Heart left ventricle (tissue), 13 donors: ENCODE results near the gene SYNM.

ENCODE experiments used
- CTCF ChIP-seq, 12 donors: fragments of 200-600 bp; sonication (generic) in 4 of 12; IDR thresholded peaks; one replicate each; pipeline versions ENCODE4 v1.5.0 to v1.8.0; 2018 to 2022; ENCODE audit warnings: antibody characterized with exemption in 12 of 12, mild to moderate bottlenecking in 5 of 12
- POLR2A ChIP-seq, 2 donors: fragments of 450-650 bp; IDR thresholded peaks; one replicate each; pipeline ENCODE4 v1.6.1; 2017; ENCODE audit warnings: antibody characterized with exemption in 2 of 2, mild to moderate bottlenecking in 2 of 2, moderate library complexity in 2 of 2
- donor health status: ischemic (EF 13 %, LVEDD 7.1; RV severe dilation, severe dysfunction).
- donor health status: DM: no; HTN: yes; CAD: no.
- donor health status: DM: no; HTN: no; CAD: no.
- donor health status: ischemic (EF 25% LVEDD 6.9; RV normal size, moderate dysfunction).
- donor health status: ischemic (EF 25% LVEDD 5.7; RV mildly dilated, moderate dysfunction).
- donor health status: ischemic (EF 35%, LVEDD 5.7; RV mildly dilated, moderate dysfunction).
- donor health status: nonischemic (EF 11% LVEDD 7.7; RV severe dilation, severe dysfunction).
- donor health status: DM: yes; HTN: yes; CAD: no.
- donor health status: PGD.
- donor health status: ischemic (EF 29% LVEDD 5.4; RV normal size, mild dysfunction).
- donor health status: nonischemic (EF 23%, LVEDD 6.1; RV moderate dilation, normal function).

- no peak for TF ChIP-seq CTCF (IDR thresholded peaks at IDR 0.05)
- no peak for TF ChIP-seq POLR2A (IDR thresholded peaks at IDR 0.05)
These were observed 47.0 kb upstream of the SYNM start for GRCh38 chr15:99057697-99058420.
